Activated CD4-positive, alpha-beta T cell treated with anti-CD3 and anti-CD28 coated beads for 1 hour (primary cell): ENCODE measurements around the gene SLC16A1.
"Not testable (repeated sequence)": the region's sequence is repeated elsewhere in the genome, so short reads cannot be mapped to it uniquely, and the experiment has no call there.

Experiments
- DNase-seq: peaks from one replicate; pipeline ENCODE4 v3.0.0-alpha.2; 2020

The SLC16A1 gene

DNA sequence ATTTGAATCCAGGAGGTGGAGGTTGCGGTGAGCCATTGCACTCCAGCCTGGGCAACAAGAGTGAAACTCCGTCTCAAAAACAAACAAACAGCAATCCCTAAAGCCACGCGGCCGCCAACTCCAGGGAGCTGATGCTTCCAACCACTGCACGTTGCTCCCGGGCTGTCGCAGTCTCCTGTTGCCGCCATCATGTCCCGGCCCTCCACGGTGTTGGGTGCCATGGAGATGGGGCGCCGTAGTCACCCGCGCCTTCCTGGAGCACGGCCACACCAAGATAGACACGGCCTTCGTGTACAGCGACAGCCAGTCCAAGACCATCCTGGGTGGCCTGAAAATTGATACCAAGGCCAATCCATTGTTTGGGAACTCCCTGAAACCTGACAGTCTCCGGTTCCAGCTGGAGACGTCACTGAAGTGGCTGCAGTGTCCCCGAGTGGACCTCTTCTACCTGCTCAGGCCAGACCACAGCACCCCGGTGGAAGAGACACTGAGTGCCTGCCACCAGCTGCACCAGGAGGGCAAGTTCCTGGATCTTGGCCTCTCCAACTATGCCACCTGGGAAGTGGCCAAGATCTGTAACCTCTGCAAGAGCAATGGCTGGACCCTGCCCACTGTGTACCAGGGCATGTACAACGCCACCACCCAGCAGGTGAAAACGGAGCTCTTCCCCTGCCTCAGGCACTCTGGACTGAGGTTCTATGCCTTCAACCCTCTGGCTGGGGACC is 32.6 kb downstream of the SLC16A1 start:
- DNase-seq = no peak

DNA sequence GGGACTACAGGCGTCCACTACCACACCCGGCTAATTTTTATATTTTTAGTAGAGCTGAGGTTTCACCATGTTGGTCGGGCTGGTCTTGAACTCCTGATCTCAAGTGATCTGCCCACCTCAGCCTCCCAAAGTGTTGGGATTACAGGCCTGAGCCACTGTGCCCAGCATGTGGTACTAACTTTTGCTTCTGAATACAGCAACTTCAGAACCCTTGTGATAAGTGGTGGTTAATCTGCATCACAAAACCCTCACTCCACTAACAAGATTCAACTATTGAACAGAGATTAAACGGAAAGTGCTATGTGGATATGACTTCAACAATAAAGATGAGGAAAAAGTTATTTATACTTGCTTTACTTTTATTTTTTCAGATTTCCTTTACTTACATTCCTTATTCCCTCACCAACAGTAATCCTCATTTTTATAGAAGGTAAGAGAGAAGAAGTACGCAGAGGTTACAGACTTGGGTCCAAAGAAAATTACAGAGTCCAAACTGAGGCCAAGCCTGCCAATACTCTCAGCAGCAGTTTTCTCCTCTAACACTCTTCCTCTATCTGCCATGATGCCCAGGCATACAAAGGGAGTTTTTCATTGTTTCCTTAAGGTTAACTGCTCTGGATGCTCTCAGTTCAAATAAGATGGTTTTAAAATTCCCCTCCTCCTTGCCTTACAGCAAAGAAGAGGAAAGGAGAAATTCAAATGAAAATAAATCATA is 44.3 kb downstream of the SLC16A1 start:
- no peak for DNase-seq

DNA sequence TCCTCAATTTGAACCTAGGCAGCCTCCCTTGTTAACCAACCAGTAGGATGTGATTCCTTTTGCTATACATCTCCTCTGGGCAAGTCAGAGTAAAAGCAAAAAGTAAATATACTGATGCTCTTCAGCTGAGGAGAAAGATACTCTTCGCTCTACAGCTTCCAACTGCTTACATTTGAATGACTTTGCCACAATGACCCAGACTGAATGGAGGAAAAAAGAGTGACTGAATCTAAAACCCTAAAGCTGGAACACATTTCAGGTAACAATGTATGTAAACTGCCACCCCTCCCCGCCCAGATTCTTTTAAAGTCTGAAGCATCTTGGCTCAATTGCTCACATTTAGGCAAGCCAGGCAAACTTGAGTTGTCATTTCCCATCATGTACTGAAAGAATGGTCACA is 46.1 kb downstream of the SLC16A1 start:
- no peak for DNase-seq

DNA sequence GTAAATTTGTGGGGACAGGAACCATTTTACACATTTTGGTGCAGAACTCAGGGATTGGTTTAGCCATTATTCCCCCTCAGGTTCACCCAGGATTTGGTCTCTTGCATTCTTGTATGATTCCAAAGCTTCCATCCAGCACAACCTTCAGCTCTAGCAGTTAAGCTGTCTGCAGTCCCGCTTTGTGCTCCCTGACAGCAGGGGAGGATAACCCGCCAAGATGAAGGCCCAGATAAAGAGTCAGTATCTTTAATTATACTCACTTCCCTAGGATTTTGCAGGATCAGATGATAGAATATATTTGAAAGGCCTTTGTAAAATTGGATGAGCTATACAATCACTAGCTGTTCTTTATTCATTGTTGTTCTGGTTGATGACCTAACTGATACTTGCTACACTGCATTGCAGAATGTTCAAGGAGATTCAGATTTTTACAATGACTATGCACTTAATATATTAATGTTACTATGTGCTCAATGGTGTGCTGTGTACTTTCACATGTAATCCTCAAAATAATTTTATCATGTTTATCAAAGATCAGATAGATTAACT is 49.8 kb downstream of the SLC16A1 start:
- DNase-seq = no peak

DNA sequence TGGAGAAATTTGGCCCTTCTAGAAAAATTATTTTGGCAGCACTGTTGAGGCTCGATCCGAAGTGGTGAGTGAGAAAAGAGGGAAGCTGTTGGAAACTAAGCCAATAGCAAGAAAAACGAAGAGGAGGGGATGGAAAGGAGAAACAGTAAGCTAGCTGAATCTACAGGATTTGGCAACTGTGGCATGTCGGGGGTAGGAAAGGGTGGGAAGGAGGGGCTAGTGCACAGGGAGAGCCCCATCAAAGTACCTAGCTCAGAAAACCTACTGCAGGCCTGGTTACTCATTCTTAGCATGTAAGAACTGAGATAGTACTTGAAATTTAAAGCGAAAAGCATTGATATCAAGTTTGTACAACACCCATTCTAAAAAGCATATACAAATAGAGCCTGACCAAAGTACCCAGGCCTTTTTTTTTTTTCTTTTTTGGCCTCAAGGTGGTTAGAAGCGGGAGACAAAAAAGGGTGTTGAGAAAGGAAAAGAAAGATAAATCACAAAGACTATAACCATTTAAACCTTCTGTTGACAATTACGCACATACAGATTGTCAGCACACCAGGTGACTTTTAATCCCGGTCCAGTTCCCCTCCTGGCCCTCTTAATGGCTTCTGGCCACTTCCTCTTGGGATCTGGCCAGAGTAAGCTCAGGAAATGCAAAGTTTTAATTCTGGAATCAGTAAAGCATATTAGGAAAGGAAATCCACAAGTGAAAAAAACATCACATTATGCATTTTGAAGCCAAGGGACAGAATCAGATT is 50.4 kb downstream of the SLC16A1 start:
- no peak for DNase-seq

DNA sequence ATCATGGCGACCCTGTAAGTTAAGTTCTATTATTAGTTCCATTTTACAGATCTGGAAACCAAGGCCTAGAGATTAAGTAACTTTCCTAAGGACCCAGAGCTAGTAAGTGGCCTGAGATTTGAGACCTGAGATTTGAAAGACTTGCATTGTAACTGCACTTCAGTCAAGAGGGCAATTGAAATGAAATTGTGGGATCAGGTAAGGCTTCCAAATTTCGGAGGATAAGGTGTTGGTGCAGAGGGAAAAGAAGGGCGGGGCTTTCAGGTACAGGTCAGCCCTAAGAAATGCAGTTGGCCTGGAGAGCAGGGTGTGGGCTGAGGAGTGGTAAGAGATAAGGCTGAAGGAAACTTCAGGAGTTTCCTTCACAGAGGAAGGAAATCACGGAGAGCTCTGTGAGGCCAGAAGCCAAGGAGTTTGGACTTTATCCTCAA is 51.1 kb downstream of the SLC16A1 start:
- DNase-seq = no peak

DNA sequence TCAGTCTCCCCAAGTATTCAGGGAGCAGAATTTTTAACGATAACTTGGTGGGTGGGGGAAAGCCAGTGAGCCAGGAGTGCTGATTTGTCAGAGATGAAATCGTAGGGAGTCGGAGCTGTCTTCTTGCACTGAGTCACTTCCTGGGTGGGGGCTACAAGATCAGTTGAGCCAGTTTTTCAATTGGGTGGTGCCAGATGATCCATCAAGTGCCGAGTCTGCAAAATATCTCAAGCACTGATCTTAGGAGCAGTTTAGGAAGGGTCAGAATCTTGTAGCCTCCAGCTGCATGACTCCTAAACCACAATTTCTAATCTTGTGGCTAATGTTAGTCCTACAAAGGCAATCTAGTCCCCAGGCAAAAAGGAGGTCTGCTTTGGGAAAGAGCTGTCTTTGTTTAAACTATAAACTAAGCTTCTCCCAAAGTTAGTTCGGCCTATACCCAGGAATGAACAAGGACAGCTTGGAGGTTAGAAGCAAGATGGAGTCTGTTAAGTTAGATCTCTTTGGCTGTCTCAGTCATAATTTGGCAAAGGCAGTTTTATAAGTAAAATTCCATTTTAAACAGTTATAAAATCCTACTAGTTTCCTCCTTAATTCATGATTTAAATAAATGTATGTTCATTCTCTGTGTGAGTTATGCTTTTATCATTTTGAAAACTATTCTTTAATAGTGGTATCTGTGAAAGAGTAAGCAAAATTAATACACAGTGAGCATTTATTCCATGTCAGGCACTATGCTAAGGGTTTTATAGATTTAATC is 51.7 kb downstream of the SLC16A1 start:
- no peak for DNase-seq

DNA sequence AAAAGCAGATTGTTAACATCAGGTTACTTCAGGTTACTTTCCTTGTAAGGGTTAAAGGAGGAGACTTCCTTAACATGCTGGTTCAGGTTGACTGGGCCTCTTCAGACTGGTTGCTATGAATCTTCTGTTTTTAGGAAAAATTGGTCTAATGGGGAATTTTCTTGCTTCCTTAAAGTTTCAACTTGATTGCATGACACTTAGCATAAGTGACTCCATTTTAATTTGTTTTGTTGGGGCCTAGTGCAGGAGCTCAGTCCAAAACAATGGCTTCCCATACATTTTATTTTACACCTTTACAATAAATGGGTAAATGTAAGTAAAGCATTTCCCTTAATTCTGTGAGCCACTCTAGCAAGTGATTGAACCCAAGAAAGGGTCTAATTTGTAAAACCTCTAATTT is 53.8 kb downstream of the SLC16A1 start:
- no peak for DNase-seq

DNA sequence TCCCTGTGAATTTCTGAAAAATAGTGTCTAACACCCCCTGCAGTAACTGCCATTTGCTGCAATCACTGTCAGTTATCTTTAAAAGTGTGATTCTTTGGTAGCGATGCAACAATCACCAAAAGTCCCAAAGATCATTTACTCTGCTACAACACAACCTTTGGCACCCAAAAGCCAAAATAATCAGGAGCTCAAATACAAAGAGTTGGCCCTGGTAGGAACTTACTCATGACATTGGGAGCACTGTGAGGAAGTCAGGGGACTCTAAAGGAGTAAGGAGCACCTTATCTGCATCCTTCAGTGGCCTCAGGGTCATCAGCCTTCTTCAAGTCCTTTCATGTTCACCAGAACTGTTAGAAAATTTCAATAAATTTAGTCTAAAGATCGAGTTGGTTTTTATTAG is 54.6 kb downstream of the SLC16A1 start:
- DNase-seq = no peak

DNA sequence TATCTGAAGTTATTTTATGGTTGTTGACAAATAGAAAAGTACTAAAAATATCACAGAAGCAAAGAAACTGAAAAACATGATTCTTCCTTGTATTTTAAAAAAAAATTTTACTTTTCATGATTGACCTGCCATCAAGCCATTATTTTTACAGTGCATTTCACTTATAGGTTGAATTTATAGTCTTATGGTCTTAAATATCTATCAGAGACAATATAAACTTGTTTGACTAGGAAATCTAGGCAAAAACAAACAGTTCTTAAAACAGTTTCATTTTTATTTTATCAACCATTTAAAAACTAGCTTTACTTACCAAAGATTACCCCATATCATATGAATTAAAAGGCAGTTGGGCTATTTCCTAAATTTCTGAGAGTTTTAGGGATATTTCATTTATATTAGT is 59.2 kb downstream of the SLC16A1 start:
- no peak for DNase-seq

DNA sequence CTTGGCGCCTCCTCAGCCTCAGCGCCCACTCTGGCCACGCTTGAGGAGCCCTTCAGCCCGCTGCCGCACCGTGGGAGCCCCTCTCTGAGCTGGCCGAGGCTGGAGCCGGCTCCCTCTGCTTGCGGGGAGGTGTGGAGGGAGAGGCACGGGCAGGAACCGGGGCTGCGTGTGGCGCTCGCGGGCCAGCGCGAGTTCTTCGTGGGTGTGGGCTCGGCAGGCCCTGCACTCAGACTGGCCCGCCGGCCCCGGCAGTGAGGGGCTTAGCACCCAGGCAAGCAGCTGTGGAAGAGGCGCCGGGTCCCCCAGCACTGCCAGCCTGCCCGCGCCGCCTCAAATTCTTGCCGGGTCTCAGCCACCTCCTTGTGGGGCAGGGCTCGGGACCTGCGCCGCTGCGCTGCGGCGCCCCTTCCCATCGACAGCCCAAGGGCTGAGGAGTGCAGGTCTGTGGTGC is 61.4 kb downstream of the SLC16A1 start:
- DNase-seq = no peak

DNA sequence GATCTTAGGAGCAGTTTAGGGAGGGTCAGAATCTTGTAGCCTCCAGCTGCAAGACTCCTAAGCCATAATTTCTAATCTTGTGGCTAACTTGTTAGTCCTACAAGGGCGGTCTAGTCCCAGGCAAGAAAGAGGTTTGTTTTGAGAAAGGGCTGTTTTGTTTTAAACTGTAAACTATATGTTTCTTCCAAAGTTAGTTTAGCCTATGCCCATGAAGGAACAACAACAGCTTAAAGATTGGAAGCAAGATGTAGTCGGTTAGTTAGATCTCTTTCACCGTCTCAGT is 62.0 kb downstream of the SLC16A1 start:
- DNase-seq = no peak

DNA sequence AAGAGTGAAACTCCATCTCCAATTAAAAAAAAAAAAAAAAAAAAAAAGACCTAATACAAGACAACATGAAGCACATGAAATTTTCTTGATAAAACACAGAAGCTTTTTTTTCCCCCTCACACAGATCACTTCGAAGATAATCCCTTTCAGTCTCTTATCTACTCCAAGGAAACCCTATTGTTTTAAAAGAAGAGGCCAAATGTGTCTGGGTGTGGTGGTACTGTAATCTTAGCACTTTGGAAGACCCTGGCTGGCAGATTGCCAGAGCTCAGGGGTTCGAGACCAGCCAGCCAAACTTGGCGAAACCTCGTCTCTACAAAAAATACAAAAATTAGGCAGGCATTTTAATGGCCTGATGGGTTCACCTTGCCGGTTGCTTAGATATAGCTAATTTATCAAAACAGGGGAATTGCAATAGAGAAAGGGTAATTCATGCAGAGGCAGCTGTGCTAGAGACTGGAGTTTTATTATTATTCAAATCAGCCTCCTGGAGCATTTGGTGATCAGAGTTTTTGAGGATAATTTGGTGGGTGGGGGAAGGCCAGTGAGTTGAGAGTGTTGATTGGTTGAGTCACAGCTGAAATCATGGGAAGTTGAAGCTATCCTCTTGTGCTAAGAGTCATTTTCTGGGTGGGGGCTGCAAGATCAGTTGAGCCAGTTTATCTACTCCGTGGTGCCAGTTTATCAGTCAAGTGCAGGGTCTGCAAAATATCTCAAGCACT is 62.5 kb downstream of the SLC16A1 start:
- no peak for DNase-seq

DNA sequence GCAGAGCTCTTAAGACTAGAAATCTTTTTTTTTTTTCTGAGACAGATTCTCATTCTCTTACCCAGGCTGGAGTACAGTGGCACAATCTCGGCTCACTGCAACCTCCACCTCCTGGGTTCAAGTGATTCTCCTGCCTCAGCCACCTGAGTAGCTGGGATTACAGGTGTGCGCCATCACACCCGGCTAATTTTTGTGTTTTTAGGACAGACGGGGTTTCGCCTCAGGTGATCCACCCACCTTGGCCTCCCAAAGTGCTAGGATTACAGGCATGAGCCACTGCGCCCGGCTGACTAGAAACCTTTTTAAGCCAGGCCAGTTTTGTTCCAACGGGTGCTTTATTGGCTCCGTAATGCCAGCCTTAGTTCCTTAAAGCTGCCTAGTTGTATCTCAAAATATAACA is 66.1 kb downstream of the SLC16A1 start:
- not testable (repeated sequence) for DNase-seq

DNA sequence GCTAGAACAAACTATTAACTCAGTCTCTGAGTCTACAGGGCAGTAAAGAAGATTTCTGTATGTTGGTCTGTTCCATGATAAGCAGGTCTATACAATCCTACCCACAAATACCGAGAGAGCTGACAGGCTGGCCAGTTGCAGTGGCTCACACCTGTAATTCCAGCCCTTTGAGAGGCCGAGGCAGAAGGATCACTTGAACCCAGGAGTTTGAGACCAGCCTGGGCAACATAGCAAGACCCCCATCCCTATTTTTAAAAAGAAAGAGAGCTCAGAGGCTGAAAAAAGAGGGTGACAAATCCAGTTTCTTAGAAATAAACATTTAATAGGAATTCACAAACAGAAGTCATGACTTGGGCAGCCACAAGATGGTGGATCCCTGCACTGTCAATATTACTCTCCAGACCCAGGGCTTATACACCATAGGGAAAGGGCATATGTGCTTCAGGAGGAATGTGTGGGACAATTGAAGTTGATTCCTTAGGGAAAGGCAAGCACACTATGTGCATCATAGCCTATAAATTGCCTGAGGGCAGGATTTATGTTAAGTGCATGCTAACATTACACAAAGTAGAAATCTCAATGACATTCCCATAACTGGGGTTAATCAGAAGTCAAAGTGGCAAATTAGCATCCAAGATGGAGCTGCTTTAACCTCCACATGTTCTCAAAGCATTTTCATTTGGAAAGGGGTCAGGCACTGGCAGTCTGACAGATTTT is 66.8 kb downstream of the SLC16A1 start:
- DNase-seq = no peak

DNA sequence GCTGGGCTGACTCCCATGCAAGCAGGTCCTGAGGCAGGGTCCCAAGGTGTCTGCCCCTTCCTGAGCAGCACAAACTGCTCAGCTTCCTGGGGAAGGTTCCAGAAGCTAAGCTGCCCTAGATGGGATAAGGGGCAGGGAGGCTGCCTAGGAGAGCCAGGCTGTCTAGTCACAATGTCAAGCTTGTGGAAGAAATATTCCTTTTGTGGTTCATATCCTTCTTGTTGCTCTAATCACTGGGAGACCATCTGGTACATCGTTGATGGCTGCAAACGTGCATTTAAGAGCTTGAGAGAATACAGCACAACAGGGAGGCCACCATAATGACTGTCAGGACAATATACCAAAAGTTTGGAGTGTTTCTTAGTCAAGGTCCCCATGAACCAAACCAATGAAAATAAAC is 67.4 kb downstream of the SLC16A1 start:
- no peak for DNase-seq

DNA sequence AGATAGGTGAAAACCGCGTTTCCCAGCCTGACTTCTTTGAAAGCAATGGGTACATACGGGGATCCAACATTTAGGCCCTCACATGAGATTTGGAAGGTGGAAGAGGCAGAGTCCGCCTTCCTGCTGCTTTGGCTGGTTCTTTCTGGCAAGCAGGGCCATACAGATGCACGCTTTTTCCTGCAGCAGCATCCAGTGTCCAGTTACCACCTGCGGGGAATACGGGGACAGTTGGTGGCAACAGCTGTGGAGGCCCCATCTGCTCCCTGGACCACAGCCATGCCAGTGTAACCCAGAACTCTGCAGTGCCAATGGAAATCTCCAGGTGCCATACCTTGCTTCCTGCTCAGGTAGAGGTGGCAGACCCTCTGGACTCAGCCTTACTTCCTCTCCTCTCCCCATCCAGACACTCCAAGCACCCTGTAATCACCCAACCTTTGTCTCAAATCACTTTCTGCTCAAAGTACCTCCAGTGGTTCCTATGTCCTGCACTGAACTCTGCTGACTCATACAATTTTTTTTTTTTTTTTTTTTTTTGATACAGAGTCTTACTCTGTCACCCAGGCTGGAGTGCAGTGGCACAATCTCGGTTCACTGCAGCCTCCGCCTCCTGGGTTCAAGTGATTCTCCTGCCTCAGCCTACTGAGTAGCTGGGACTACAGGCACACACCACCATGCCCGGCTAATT is 68.3 kb downstream of the SLC16A1 start:
- DNase-seq = no peak

DNA sequence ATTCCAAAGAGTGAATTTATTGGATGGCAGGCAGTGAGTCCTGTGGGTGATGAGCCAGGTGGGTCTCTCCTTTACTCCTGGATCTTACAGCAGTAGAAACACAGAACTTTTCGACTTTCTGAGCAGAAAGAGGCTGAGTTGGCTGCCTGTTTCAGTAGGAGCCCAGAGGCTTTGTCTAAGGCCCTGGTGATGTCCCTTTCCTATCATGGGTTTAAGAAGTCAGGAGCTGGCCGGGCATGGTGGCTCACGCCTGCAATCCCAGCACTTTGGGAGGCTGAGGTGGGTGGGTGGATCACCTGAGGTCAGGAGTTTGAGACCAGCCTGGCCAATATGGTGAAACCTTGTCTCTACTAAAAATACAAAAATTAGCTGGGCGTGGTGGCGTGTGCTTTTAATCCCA is 71.0 kb downstream of the SLC16A1 start:
- DNase-seq = not testable (repeated sequence)

DNA sequence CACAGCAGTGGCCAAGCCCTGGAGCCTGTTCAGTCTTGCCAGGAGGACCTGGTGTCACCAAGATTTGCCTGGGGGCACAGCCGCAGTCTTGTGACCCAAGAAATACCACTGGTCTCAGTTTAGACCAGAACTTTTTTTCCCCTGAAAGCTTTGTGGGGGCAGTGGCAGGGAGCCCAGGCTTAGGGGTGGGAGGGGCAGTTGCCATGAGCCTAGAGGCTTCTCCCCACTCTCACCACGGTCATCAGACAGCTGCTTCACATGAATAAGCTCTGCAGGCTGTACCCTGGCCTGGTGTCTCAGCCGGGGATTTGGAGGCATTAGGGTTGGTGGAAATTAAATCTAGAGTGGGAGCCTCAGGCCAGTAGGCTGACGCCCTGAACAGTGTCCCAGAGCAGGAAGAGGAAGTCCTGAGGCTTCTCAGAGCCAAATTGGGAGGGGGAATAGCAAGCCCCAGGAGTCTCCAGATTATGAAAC is 73.7 kb downstream of the SLC16A1 start:
- no peak for DNase-seq

DNA sequence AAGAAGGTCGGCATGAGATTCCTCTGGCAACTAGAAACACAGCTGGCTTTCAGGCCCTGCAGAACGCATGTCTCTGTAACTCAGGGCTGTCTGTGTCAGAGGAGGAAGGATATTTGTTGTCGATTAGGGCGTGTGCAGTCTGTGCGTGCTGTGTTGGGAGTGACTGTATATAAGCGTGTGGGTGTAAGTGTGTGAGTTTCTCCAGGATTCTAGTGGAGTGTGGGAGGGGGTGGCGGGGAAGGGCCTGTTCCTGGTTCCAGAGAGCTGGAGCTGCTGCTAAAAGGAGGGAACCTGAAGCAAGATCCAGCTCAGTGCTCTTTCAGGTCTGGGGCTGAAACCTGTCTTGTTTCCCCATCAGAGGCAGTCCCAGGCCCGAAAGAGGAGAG is 74.3 kb downstream of the SLC16A1 start:
- no peak for DNase-seq

DNA sequence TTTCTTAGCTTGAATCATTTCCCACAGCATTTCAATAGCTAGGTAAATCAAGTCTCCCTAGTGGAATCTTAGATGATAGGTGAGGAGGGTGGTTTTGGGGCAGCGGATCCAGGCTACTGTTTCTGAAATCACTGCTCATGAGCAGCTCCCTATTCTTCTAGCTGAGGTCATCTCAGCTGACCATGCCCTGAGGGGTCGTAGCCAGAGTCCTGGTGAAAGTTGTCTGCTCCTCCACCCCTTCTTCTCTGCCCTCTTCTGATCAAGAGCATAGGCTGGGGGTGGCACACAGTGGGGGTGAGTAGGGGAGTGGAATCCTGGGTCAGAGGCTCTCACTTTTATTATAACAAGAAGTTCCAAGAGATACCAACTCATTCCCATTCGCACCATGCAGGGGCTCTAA is 76.2 kb downstream of the SLC16A1 start:
- DNase-seq = no peak
